Astrocyte (in vitro differentiated cells and primary cell): ENCODE data around the gene DGKG. TPM values are rescaled to one million over a fixed set of nuclear protein-coding genes. Genes with fewer than 3 reads are reported as not detected.

ENCODE experiments used
- DNase-seq: peaks from one replicate; pipeline ENCODE4 v3.0.0-alpha.2; 2010; ENCODE audit warnings: low read depth
- FAIRE-seq: peaks from 2 replicates; lab custom pipeline; 2011; peaks lifted over from hg19 to GRCh38; lab: Jason Lieb, UNC
- H2AFZ ChIP-seq: 2 replicates; pipeline ENCODE4 v1.6.0; 2012; ENCODE audit warnings: low read depth, low read length, inconsistent platforms
- H3K27ac ChIP-seq: 2 replicates; pipeline ENCODE4 v1.5.1; 2011; ENCODE audit warnings: low read depth, low read length, inconsistent platforms
- H3K27me3 ChIP-seq: 2 replicates; pipeline ENCODE4 v1.6.0; 2011; ENCODE audit warnings: low read length, inconsistent platforms; ENCODE audit not compliant: insufficient read depth
- H3K36me3 ChIP-seq: 2 replicates; pipeline ENCODE4 v1.5.1; 2011; ENCODE audit warnings: low read length, inconsistent platforms; ENCODE audit not compliant: insufficient read depth
- H3K4me1 ChIP-seq: 2 replicates; pipeline ENCODE4 v1.5.1; 2011; ENCODE audit warnings: low read length, inconsistent platforms; ENCODE audit not compliant: insufficient read depth
- H3K4me2 ChIP-seq: 2 replicates; pipeline ENCODE4 v1.6.0; 2012; ENCODE audit warnings: low read length, inconsistent platforms
- H3K4me3 ChIP-seq: 2 replicates; pipeline ENCODE4 v1.5.1; 2011; ENCODE audit warnings: low read depth, mild to moderate bottlenecking, low read length, inconsistent platforms; ENCODE audit not compliant: insufficient read depth
- H3K79me2 ChIP-seq: 2 replicates; pipeline ENCODE4 v1.6.0; 2012; ENCODE audit warnings: mild to moderate bottlenecking, low read length, inconsistent platforms; ENCODE audit not compliant: insufficient read depth
- H3K9ac ChIP-seq: 2 replicates; pipeline ENCODE4 v1.6.0; 2012; ENCODE audit warnings: mild to moderate bottlenecking, low read length, inconsistent platforms
- H3K9me3 ChIP-seq: 2 replicates; pipeline ENCODE4 v1.5.1; 2012; ENCODE audit warnings: low read depth, mild to moderate bottlenecking, low read length, inconsistent platforms; ENCODE audit not compliant: insufficient read depth
- H4K20me1 ChIP-seq: 2 replicates; pipeline ENCODE4 v1.6.0; 2012; ENCODE audit warnings: low read length, inconsistent platforms; ENCODE audit not compliant: insufficient read depth
- H3K27ac Mint-ChIP-seq: one replicate; pipeline ENCODE4 v1.8.0; 2021; ENCODE audit warnings: mild to moderate bottlenecking, mixed read lengths; ENCODE audit not compliant: unreplicated experiment
- H3K27me3 Mint-ChIP-seq: one replicate; pipeline ENCODE4 v1.8.0; 2021; ENCODE audit warnings: low read depth, mixed read lengths; ENCODE audit not compliant: unreplicated experiment
- H3K36me3 Mint-ChIP-seq: one replicate; pipeline ENCODE4 v1.8.0; 2021; ENCODE audit warnings: low read depth, mixed read lengths; ENCODE audit not compliant: unreplicated experiment
- H3K4me1 Mint-ChIP-seq: one replicate; pipeline ENCODE4 v1.8.0; 2021; ENCODE audit warnings: low read depth, mixed read lengths; ENCODE audit not compliant: unreplicated experiment
- H3K4me3 Mint-ChIP-seq: one replicate; pipeline ENCODE4 v1.8.0; 2021; ENCODE audit warnings: mild to moderate bottlenecking, moderate library complexity, mixed read lengths; ENCODE audit not compliant: unreplicated experiment
- H3K9me3 Mint-ChIP-seq: one replicate; pipeline ENCODE4 v1.8.0; 2021; ENCODE audit warnings: mild to moderate bottlenecking, mixed read lengths; ENCODE audit not compliant: unreplicated experiment
- EZH2 ChIP-seq: IDR thresholded peaks from 2 replicates; pipeline ENCODE4 v1.6.1; 2012; ENCODE audit warnings: mild to moderate bottlenecking, low read length, inconsistent platforms; ENCODE audit not compliant: insufficient read depth
- total RNA-seq: library from RNA; stranded (reverse); gene quantifications from 2 replicates; pipeline ENCODE4 v1.2.1, GENCODE V29; 2021
- TF ChIP-seq, protein P1 (sequence below): IDR thresholded peaks from 2 replicates; pipeline ENCODE4 v1.5.1; 2011; ENCODE audit warnings: low read depth, mild to moderate bottlenecking, inconsistent platforms, low read length, moderate library complexity; ENCODE audit not compliant: insufficient read depth

DGKG gene
- total RNA-seq, 1 donor from 2014 or later: 0.64 TPM

DNA sequence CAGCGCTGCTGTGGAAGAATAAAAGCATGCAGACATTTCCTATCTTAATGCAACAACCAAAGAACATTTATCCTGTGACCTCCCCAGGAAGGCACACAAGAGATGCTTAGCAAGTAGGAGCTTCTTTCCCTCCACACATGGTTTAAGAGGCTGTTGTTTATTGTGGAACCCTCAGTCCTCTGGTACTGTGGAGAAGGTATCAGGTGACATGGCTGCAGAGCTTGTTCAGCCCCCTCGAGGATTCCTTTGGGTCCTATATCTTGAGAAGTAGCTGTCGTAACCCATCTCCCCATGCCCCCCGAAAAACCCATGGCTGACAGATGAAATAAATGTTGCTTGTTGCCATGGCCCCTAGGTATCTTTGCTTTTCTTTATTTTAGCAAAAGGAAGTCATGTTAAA lies 232.8 kb downstream of the DGKG start:
- Histone ChIP-seq H4K20me1 (no peaks in the 10 kb centered on the region), H3K27ac (no peak overlapping the region), H3K9ac (no peak overlapping the region), H3K27me3 (peaks cover 17% of the 10 kb centered on the region), H3K4me1 (no peaks in the 10 kb centered on the region), H3K4me3 (no peak overlapping the region), H3K4me2 (no peak overlapping the region), H2AFZ (no peak overlapping the region), H3K9me3 (no peaks in the 10 kb centered on the region), H3K79me2 (no peaks in the 10 kb centered on the region), H3K36me3 (no peaks in the 10 kb centered on the region)
- Mint-ChIP-seq H3K27ac (no peak overlapping the region), H3K9me3 (peaks cover 2% of the 10 kb centered on the region), H3K36me3 (no peaks in the 10 kb centered on the region), H3K27me3 (peaks cover 38% of the 10 kb centered on the region), H3K4me1 (no peaks in the 10 kb centered on the region), H3K4me3 (no peak overlapping the region)
- no peak for FAIRE-seq
- DNase-seq: no peak
- TF ChIP-seq, protein P1, sequence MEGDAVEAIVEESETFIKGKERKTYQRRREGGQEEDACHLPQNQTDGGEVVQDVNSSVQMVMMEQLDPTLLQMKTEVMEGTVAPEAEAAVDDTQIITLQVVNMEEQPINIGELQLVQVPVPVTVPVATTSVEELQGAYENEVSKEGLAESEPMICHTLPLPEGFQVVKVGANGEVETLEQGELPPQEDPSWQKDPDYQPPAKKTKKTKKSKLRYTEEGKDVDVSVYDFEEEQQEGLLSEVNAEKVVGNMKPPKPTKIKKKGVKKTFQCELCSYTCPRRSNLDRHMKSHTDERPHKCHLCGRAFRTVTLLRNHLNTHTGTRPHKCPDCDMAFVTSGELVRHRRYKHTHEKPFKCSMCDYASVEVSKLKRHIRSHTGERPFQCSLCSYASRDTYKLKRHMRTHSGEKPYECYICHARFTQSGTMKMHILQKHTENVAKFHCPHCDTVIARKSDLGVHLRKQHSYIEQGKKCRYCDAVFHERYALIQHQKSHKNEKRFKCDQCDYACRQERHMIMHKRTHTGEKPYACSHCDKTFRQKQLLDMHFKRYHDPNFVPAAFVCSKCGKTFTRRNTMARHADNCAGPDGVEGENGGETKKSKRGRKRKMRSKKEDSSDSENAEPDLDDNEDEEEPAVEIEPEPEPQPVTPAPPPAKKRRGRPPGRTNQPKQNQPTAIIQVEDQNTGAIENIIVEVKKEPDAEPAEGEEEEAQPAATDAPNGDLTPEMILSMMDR: no peak
- no peak for TF ChIP-seq EZH2

DNA sequence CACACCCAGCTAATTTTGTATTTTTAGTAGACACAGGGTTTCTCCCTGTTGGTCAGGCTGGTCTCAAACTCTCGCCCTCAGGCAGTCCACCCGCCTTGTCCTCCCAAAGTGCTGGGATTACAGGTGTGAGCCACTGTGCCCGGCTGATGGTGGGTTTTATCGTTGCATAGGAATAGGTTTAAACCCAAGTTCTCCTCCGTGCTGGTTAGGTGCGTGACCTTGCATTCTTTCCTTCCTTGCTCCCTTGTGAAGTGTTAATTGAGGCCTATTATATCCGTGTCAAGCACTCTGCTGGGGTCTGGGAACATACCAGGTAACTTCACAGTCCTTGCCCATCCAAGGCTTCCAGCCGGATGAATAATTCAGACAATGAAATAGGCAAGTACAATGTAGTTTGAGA lies 233.9 kb downstream of the DGKG start:
- H3K9ac ChIP-seq: no peak overlapping the region
- H3K4me1 Mint-ChIP-seq: no peaks in the 10 kb centered on the region

DNA sequence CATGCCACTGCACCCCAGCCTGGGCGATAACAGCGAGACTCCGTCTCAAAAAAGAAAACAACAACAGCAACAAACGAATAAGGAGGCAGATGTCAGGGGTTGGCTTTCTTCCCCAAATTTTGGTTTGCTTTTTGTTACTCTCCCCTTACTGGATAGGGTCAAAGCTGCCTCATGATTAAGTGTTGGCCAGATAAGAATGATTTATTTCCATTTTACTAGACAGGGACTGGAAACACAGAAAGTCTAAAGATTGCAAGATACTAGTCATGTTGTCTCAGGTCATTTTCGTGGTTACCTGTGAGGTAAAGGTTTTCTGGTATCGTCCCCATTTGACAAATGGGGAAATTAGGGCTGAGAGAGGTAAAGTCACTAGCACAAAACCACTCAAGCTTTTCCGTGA lies 234.6 kb downstream of the DGKG start:
- no peak overlapping the region for H3K4me2 ChIP-seq
- H3K27me3 ChIP-seq: peaks cover 17% of the 10 kb centered on the region
- Mint-ChIP-seq H3K27me3 (peaks cover 30% of the 10 kb centered on the region), H3K4me3 (no peak overlapping the region), H3K9me3 (peaks cover 2% of the 10 kb centered on the region), H3K4me1 (no peaks in the 10 kb centered on the region), H3K27ac (no peak overlapping the region), H3K36me3 (no peaks in the 10 kb centered on the region)
- H3K9ac ChIP-seq: no peak overlapping the region
- H3K4me3 ChIP-seq: no peak overlapping the region
- TF ChIP-seq, protein P1: no peak
- no peak for TF ChIP-seq EZH2
- H3K79me2 ChIP-seq: no peaks in the 10 kb centered on the region
- H3K36me3 ChIP-seq: no peaks in the 10 kb centered on the region
- H4K20me1 ChIP-seq: no peaks in the 10 kb centered on the region
- no peaks in the 10 kb centered on the region for H3K4me1 ChIP-seq
- DNase-seq: no peak
- no peak for FAIRE-seq
- no peak overlapping the region for H2AFZ ChIP-seq
- H3K9me3 ChIP-seq: no peaks in the 10 kb centered on the region
- no peak overlapping the region for H3K27ac ChIP-seq

More for the DNA sequence above, 233.9 kb downstream of the DGKG start:
- Histone ChIP-seq H4K20me1 (no peaks in the 10 kb centered on the region), H3K27me3 (peaks cover 17% of the 10 kb centered on the region), H3K79me2 (no peaks in the 10 kb centered on the region), H3K36me3 (no peaks in the 10 kb centered on the region), H3K4me3 (no peak overlapping the region), H3K9me3 (no peaks in the 10 kb centered on the region), H3K4me2 (no peak overlapping the region), H2AFZ (no peak overlapping the region), H3K27ac (no peak overlapping the region), H3K4me1 (no peaks in the 10 kb centered on the region)
- Mint-ChIP-seq H3K9me3 (peaks cover 2% of the 10 kb centered on the region), H3K27me3 (peaks cover 33% of the 10 kb centered on the region), H3K27ac (no peak overlapping the region), H3K4me3 (no peak overlapping the region), H3K36me3 (no peaks in the 10 kb centered on the region)
- no peak for FAIRE-seq
- DNase-seq: no peak
- no peak for TF ChIP-seq EZH2
- TF ChIP-seq, protein P1: no peak
